B cell (primary cell): ENCODE data around the gene DAD1. TPM values are rescaled to one million over a fixed set of nuclear protein-coding genes. Genes with fewer than 3 reads are reported as not detected.

ENCODE experiments used
- ATAC-seq: fragments of 200-7000 bp; cut with Tn5 transposase; one replicate; pipeline ENCODE4 v1.10.0; 2021; ENCODE audit warnings: low read depth, mild to moderate bottlenecking, moderate number of reproducible peaks, moderate library complexity
- CTCF ChIA-PET: fragments of 350-600 bp; sonication (Branson Sonifier 250); formaldehyde crosslinking; loops from one replicate; lab custom pipeline; 2021; ENCODE audit warnings: antibody characterized with exemption, inconsistent platforms; lab: Charles Lee
- POLR2A ChIA-PET: fragments of 350-600 bp; sonication (Branson Sonifier 250); formaldehyde crosslinking; loops from one replicate; lab custom pipeline; 2021; ENCODE audit warnings: antibody characterized with exemption; lab: Charles Lee
- DNase-seq: peaks from one replicate; pipeline ENCODE4 v3.0.0; 2013
- H2AFZ ChIP-seq: 2 replicates; pipeline ENCODE4 v1.6.1; 2012; ENCODE audit warnings: mild to moderate bottlenecking, low read depth, low read length; ENCODE audit not compliant: insufficient read depth, poor library complexity, severe bottlenecking
- H3K27ac ChIP-seq, 2 donors: 1 replicate in 1 of 2; 2 replicates in 1 of 2; pipeline ENCODE4 v1.5.1; 2012 to 2013; ENCODE audit warnings: low read length in 2 of 2, mild to moderate bottlenecking in 2 of 2, moderate library complexity in 1 of 2
- H3K27me3 ChIP-seq, 4 experiments: fragments of 200-600 bp in 1 of 4; sonication (generic) in 1 of 4; replicated peaks in 1 of 4; 1 replicate in 2 of 4; 2 replicates in 2 of 4; pipeline versions ENCODE4 v1.6.1 to v1.7.0; 2013 to 2016; ENCODE audit warnings: low read length in 3 of 4, mild to moderate bottlenecking in 2 of 4, mixed read lengths in 1 of 4, moderate library complexity in 1 of 4; ENCODE audit not compliant: insufficient read depth in 4 of 4, control insufficient read depth in 3 of 4; ENCODE audit errors: control extremely low read depth in 1 of 4
- H3K36me3 ChIP-seq, 2 experiments: replicated peaks in 1 of 2; 1 replicate in 1 of 2; 2 replicates in 1 of 2; pipeline versions ENCODE4 v1.6.1 to v1.7.1; 2013; ENCODE audit warnings: low read length in 1 of 2; ENCODE audit not compliant: insufficient read depth in 2 of 2, control insufficient read depth in 1 of 2; ENCODE audit errors: control extremely low read depth in 1 of 2, extremely low read depth in 1 of 2
- H3K4me1 ChIP-seq, 2 donors: fragments of 200-600 bp in 1 of 2; sonication (generic) in 1 of 2; 1 replicate in 1 of 2; 2 replicates in 1 of 2; pipeline versions ENCODE4 v1.5.1 to v1.6.1; 2013 to 2017; ENCODE audit warnings: low read length in 2 of 2; ENCODE audit not compliant: control insufficient read depth in 2 of 2, insufficient read depth in 2 of 2
- H3K4me2 ChIP-seq: replicated peaks from 2 replicates; pipeline ENCODE3; 2012; ENCODE audit warnings: mild to moderate bottlenecking, low read depth, low read length; ENCODE audit not compliant: poor library complexity, severe bottlenecking
- H3K4me3 ChIP-seq, 5 experiments: fragments of 200-600 bp in 1 of 5; sonication (generic) in 1 of 5; 1 replicate in 3 of 5; 2 replicates in 2 of 5; pipeline versions ENCODE4 v1.5.1 to v1.7.0; 2011 to 2016; ENCODE audit warnings: low read length in 4 of 5, mild to moderate bottlenecking in 4 of 5, low read depth in 2 of 5, control low read depth in 1 of 5, moderate library complexity in 1 of 5; ENCODE audit not compliant: insufficient read depth in 1 of 5; ENCODE audit errors: control extremely low read depth in 1 of 5, extremely low read depth in 1 of 5
- H3K79me2 ChIP-seq: fragments of 200-600 bp; sonication (generic); one replicate; pipeline ENCODE4 v1.6.0; 2016; ENCODE audit warnings: low read length; ENCODE audit not compliant: control insufficient read depth, insufficient read depth
- H3K9ac ChIP-seq: fragments of 200-600 bp; sonication (generic); 2 replicates; pipeline ENCODE4 v1.6.1; 2017; ENCODE audit warnings: mild to moderate bottlenecking, low read length, moderate library complexity
- H3K9me3 ChIP-seq, 3 donors: one replicate each; pipeline versions ENCODE4 v1.6.1 to v1.7.1; 2013; ENCODE audit warnings: low read length in 2 of 3; ENCODE audit not compliant: control insufficient read depth in 2 of 3, insufficient read depth in 1 of 3; ENCODE audit errors: control extremely low read depth in 1 of 3
- H4K20me1 ChIP-seq: 2 replicates; pipeline ENCODE4 v1.6.0; 2012; ENCODE audit warnings: mild to moderate bottlenecking, low read length; ENCODE audit not compliant: insufficient read depth, control insufficient read depth, poor library complexity, severe bottlenecking
- H3K27ac Mint-ChIP-seq: one replicate; pipeline ENCODE4 v1.8.0; 2021; ENCODE audit warnings: mixed read lengths
- H3K27me3 Mint-ChIP-seq: one replicate; pipeline ENCODE4 v1.8.0; 2021; ENCODE audit warnings: mixed read lengths
- H3K4me1 Mint-ChIP-seq: one replicate; pipeline ENCODE4 v1.8.0; 2021; ENCODE audit warnings: mixed read lengths
- H3K4me3 Mint-ChIP-seq: one replicate; pipeline ENCODE4 v1.8.0; 2021; ENCODE audit warnings: mixed read lengths
- H3K9me3 Mint-ChIP-seq: one replicate; pipeline ENCODE4 v1.8.0; 2022; ENCODE audit warnings: mixed read lengths; ENCODE audit not compliant: insufficient read depth
- CTCF ChIP-seq: fragments of 200-600 bp; IDR thresholded peaks from one replicate; pipeline ENCODE4 v1.8.0; 2022; ENCODE audit warnings: antibody characterized with exemption, mild to moderate bottlenecking
- EZH2 ChIP-seq: IDR thresholded peaks from 2 replicates; pipeline ENCODE4 v1.6.1; 2012; ENCODE audit warnings: borderline replicate concordance, low read depth, mild to moderate bottlenecking, moderate library complexity, low read length; ENCODE audit not compliant: insufficient read depth, poor library complexity, severe bottlenecking
- WGBS: methylation state at CpG from one replicate; pipeline ENCODE4 v1.1.5; 2013; ENCODE audit warnings: missing lambda C conversion rate; ENCODE audit not compliant: insufficient coverage; 5-methylcytosine and 5-hydroxymethylcytosine counted together
- intact Hi-C: fragments of 100-400 bp; cut with micrococcal nuclease; formaldehyde crosslinking; loops from one replicate; pipeline ENCODE4 v1.10.0; 2022
- polyA plus RNA-seq: library from polyadenylated mRNA; depleted of rRNA; stranded (reverse); fragments of >200 nt; gene quantifications from 2 replicates; pipeline ENCODE4 v1.2.3, GENCODE V29; 2012
- total RNA-seq, 2 donors: library from RNA; stranded (reverse); fragments of 120-200 nt in 1 of 2; gene quantifications; 1 replicate in 1 of 2; 2 replicates in 1 of 2; pipeline versions ENCODE4 v1.2.3 to v1.2.4, GENCODE V29; 2013 to 2022

DAD1 gene
- total and polyA plus RNA-seq, 2 donors (not counting 1 experiment from before 2014, with no cell fraction given), result 77.4 to 114 TPM

- DNase-seq (no peak), ATAC-seq (no peak)
- peak overlapping the region; percentile 20 for H3K4me2 ChIP-seq
- H3K79me2 ChIP-seq, result no peaks in the 10 kb centered on the region
- H3K4me1 ChIP-seq, result peaks cover 45 to 85% of the 10 kb centered on the region in 2 donors
- Mint-ChIP-seq H3K27me3 (no peaks in the 10 kb centered on the region), H3K4me1 (peaks cover 90% of the 10 kb centered on the region), H3K9me3 (no peaks in the 10 kb centered on the region), H3K27ac (peak overlapping the region; percentile 66), H3K4me3 (no peak overlapping the region)
- peak overlapping the region; percentile 4 for H2AFZ ChIP-seq
- CTCF ChIA-PET, result interaction anchor here (0.6 to 1.9 kb wide), 8 partner anchors 9 to 48 kb away, joined by 3 to 7 read pairs (median 3); no protein-coding TSS in a partner anchor
- no CpG with 5 or more reads among the region's 1 CpG for WGBS
- no peaks in the 10 kb centered on the region for H3K36me3 ChIP-seq
- TF ChIP-seq EZH2, result no peak
- no peak for TF ChIP-seq CTCF
- POLR2A ChIA-PET, result no interaction called here
- no peak overlapping the region for H3K27ac ChIP-seq
- no peaks in the 10 kb centered on the region for H3K9me3 ChIP-seq
- H3K27me3 ChIP-seq, result no peaks in the 10 kb centered on the region
- H3K4me3 ChIP-seq, result no peak overlapping the region
- intact Hi-C loops, result loop anchor here (1.0 to 5.0 kb wide), 3 partner anchors 9 to 40 kb away; no protein-coding TSS in a partner anchor
- no peaks in the 10 kb centered on the region for H4K20me1 ChIP-seq
- no peak overlapping the region for H3K9ac ChIP-seq
Observed at GRCh38 chr14:22522466-22522957, 66.5 kb downstream of the DAD1 start.

- Mint-ChIP-seq H3K4me3 (peak overlapping the region; percentile 55), H3K4me1 (peaks cover 90% of the 10 kb centered on the region), H3K9me3 (no peaks in the 10 kb centered on the region), H3K27me3 (no peaks in the 10 kb centered on the region), H3K27ac (peak overlapping the region; percentile 91)
- WGBS, result 80% methylated on average over 1 of the region's 4 CpGs
- DNase-seq, result no peak
- peak overlapping the region; percentile 33 to 68 for H3K27ac ChIP-seq
- peak overlapping the region in 1 of 5 experiments; percentile 6 for H3K4me3 ChIP-seq
- intact Hi-C loops, result loop anchor here (1.0 to 5.0 kb wide), 4 partner anchors 10 to 39 kb away; no protein-coding TSS in a partner anchor
- ATAC-seq, result no peak
- no peak overlapping the region for H2AFZ ChIP-seq
- no peaks in the 10 kb centered on the region for H3K27me3 ChIP-seq
- H3K4me1 ChIP-seq, result peaks cover 54 to 85% of the 10 kb centered on the region in 2 donors
- ChIA-PET CTCF (interaction anchor here (0.7 to 1.9 kb wide), 6 partner anchors 11 to 48 kb away, joined by 3 to 6 read pairs (median 3); no protein-coding TSS in a partner anchor), POLR2A (no interaction called here)
- no peaks in the 10 kb centered on the region for H4K20me1 ChIP-seq
- TF ChIP-seq CTCF, result no peak
- TF ChIP-seq EZH2, result no peak
- peak overlapping the region; percentile 51 for H3K4me2 ChIP-seq
- no peak overlapping the region for H3K9ac ChIP-seq
- no peaks in the 10 kb centered on the region for H3K79me2 ChIP-seq
- H3K9me3 ChIP-seq, result no peaks in the 10 kb centered on the region
- H3K36me3 ChIP-seq, result no peaks in the 10 kb centered on the region
Observed at GRCh38 chr14:22521449-22522239, 67.4 kb downstream of the DAD1 start.
